WTC11 (cell line): ENCODE measurements around the gene EPHA4. TPM values are rescaled to one million over a fixed set of nuclear protein-coding genes. Genes with fewer than 3 reads are reported as not detected.

Experiments used
- ATAC-seq: fragments of 200-7000 bp; cut with Tn5 transposase; 2 replicates; pipeline ENCODE4 v1.10.0; 2021; ENCODE audit warnings: mild to moderate bottlenecking, moderate library complexity
- CTCF ChIA-PET: fragments of 300-600 bp; sonication (Branson Sonifier 250); formaldehyde crosslinking; loops from one replicate; lab custom pipeline; 2021; ENCODE audit warnings: antibody characterized with exemption; lab: Charles Lee
- POLR2A ChIA-PET: fragments of 350-600 bp; sonication (Branson Sonifier 250); formaldehyde crosslinking; loops from one replicate; lab custom pipeline; 2021; ENCODE audit warnings: antibody characterized with exemption; lab: Charles Lee
- DNase-seq: peaks from one replicate; pipeline ENCODE4 v3.0.0; 2021; ENCODE audit warnings: low spot score
- H3K27ac Mint-ChIP-seq: 2 replicates; pipeline ENCODE4 v1.8.0; 2021; ENCODE audit warnings: mixed read lengths
- H3K27me3 Mint-ChIP-seq: 2 replicates; pipeline ENCODE4 v1.8.0; 2021; ENCODE audit warnings: low read depth, mild to moderate bottlenecking, moderate library complexity, mixed read lengths
- H3K36me3 Mint-ChIP-seq: 2 replicates; pipeline ENCODE4 v1.8.0; 2021; ENCODE audit warnings: mixed read lengths
- H3K4me1 Mint-ChIP-seq: 2 replicates; pipeline ENCODE4 v1.8.0; 2022; ENCODE audit warnings: mixed read lengths
- H3K4me3 Mint-ChIP-seq: 2 replicates; pipeline ENCODE4 v1.8.0; 2021; ENCODE audit warnings: mild to moderate bottlenecking, moderate library complexity, mixed read lengths
- H3K9me3 Mint-ChIP-seq: 2 replicates; pipeline ENCODE4 v1.8.0; 2021; ENCODE audit warnings: mixed read lengths
- FOXJ3 ChIP-seq: sonication (generic); formaldehyde crosslinking; IDR thresholded peaks from 2 replicates; pipeline ENCODE4 v1.9.0; 2021; ENCODE audit warnings: missing genetic modification reagents, mild to moderate bottlenecking, borderline replicate concordance
- FOXP1 ChIP-seq: sonication (generic); formaldehyde crosslinking; IDR thresholded peaks from 2 replicates; pipeline ENCODE4 v1.8.0; 2022; ENCODE audit warnings: missing genetic modification reagents, mild to moderate bottlenecking, moderate library complexity, borderline replicate concordance
- IRF2 ChIP-seq: sonication (generic); formaldehyde crosslinking; IDR thresholded peaks from 2 replicates; pipeline ENCODE4 v1.8.0; 2022; ENCODE audit warnings: low read depth, missing genetic modification reagents, borderline replicate concordance
- KAT7 ChIP-seq: sonication (generic); formaldehyde crosslinking; IDR thresholded peaks from 2 replicates; pipeline ENCODE4 v1.8.1; 2023; ENCODE audit warnings: missing genetic modification reagents, mild to moderate bottlenecking, borderline replicate concordance
- NR1H2 ChIP-seq: sonication (generic); formaldehyde crosslinking; IDR thresholded peaks from 2 replicates; pipeline ENCODE4 v1.9.0; 2021; ENCODE audit warnings: mild to moderate bottlenecking, moderate library complexity, missing genetic modification reagents
- NR2C2 ChIP-seq: sonication (generic); formaldehyde crosslinking; IDR thresholded peaks from 2 replicates; pipeline ENCODE4 v1.8.0; 2022; ENCODE audit warnings: mild to moderate bottlenecking, missing genetic modification reagents
- PRRX2 ChIP-seq: fragments of 250-450 bp; sonication (Bioruptor Pico); IDR thresholded peaks from 2 replicates; pipeline ENCODE4 v1.8.0; 2021; ENCODE audit warnings: mild to moderate bottlenecking
- SOX15 ChIP-seq: fragments of 250-450 bp; sonication (Bioruptor Pico); IDR thresholded peaks from 2 replicates; pipeline ENCODE4 v1.9.0; 2021; ENCODE audit warnings: mild to moderate bottlenecking
- SP1 ChIP-seq: sonication (generic); formaldehyde crosslinking; conservative IDR thresholded peaks from 2 replicates; pipeline ENCODE4 v1.8.1; 2022; ENCODE audit warnings: missing genetic modification reagents
- TCF7 ChIP-seq: sonication (generic); formaldehyde crosslinking; IDR thresholded peaks from 2 replicates; pipeline ENCODE4 v1.8.0; 2022; ENCODE audit warnings: mild to moderate bottlenecking, low read depth, missing genetic modification reagents, moderate library complexity
- ZNF121 ChIP-seq: sonication (generic); formaldehyde crosslinking; IDR thresholded peaks from 2 replicates; pipeline ENCODE4 v1.8.0; 2023; ENCODE audit warnings: missing genetic modification reagents
- ZNF232 ChIP-seq: sonication (generic); formaldehyde crosslinking; IDR thresholded peaks from 2 replicates; pipeline ENCODE4 v1.8.0; 2022; ENCODE audit warnings: mild to moderate bottlenecking, missing genetic modification reagents
- ZNF396 ChIP-seq: fragments of 250-450 bp; sonication (Bioruptor Pico); IDR thresholded peaks from 2 replicates; pipeline ENCODE4 v1.8.0; 2021; ENCODE audit warnings: mild to moderate bottlenecking, moderate library complexity, borderline replicate concordance
- ZNF423 ChIP-seq: fragments of 250-450 bp; sonication (Bioruptor Pico); IDR thresholded peaks from 2 replicates; pipeline ENCODE4 v2.1.2; 2022; ENCODE audit warnings: mild to moderate bottlenecking, moderate library complexity
- ZNF671 ChIP-seq: fragments of 250-450 bp; sonication (Bioruptor Pico); IDR thresholded peaks from 2 replicates; pipeline ENCODE4 v1.8.0; 2021; ENCODE audit warnings: mild to moderate bottlenecking
- total RNA-seq: library from RNA; stranded (reverse); gene quantifications from 3 replicates; pipeline ENCODE4 v1.2.3, GENCODE V29; 2021
- TF ChIP-seq, protein P1 (sequence below): sonication (generic); formaldehyde crosslinking; IDR thresholded peaks from 2 replicates; pipeline ENCODE4 v1.8.0; 2022; ENCODE audit warnings: mild to moderate bottlenecking, missing genetic modification reagents
- TF ChIP-seq, protein P2 (sequence below): sonication (generic); formaldehyde crosslinking; IDR thresholded peaks from 2 replicates; pipeline ENCODE4 v1.8.1; 2022; ENCODE audit warnings: mild to moderate bottlenecking, moderate library complexity, missing genetic modification reagents
- TF ChIP-seq, protein P3 (sequence below): fragments of 250-450 bp; sonication (Bioruptor Pico); IDR thresholded peaks from 2 replicates; pipeline ENCODE4 v1.9.0; 2021; ENCODE audit warnings: moderate library complexity, mild to moderate bottlenecking, inconsistent platforms, borderline replicate concordance
- TF ChIP-seq, protein P4 (sequence below): sonication (generic); formaldehyde crosslinking; IDR thresholded peaks from 2 replicates; pipeline ENCODE4 v1.8.1; 2023; ENCODE audit warnings: mild to moderate bottlenecking, missing genetic modification reagents
- TF ChIP-seq, protein P5 (sequence below): sonication (generic); formaldehyde crosslinking; IDR thresholded peaks from 2 replicates; pipeline ENCODE4 v1.8.1; 2022; ENCODE audit warnings: mild to moderate bottlenecking, missing genetic modification reagents, moderate library complexity, borderline replicate concordance
- TF ChIP-seq, protein P6 (sequence below): fragments of 250-450 bp; sonication (Bioruptor Pico); IDR thresholded peaks from 2 replicates; pipeline ENCODE4 v1.9.0; 2021; ENCODE audit warnings: mild to moderate bottlenecking, borderline replicate concordance
- TF ChIP-seq, protein P7 (sequence below): sonication (generic); formaldehyde crosslinking; IDR thresholded peaks from 2 replicates; pipeline ENCODE4 v1.8.1; 2023; ENCODE audit warnings: mild to moderate bottlenecking, missing genetic modification reagents

Gene EPHA4
- total RNA-seq, 1 experiment from 2014 or later = 11.0 TPM

DNA sequence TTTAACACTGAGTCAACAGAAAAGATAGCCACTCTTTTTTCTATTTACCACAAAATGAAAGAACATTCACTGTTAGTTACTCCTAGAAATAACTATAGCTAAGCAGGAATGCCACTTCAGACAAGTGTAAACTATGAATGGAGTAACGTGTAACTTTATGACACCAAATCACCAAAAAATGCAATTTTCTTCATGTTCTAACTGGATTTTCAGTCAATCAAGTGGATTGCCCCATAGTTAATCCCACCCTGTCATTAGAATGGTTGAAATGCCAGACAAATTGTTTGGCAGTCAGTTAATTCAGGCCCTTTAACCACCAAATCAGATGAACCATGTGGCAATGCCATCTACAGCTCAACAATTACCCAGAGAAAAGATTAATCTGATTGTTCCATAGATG, 9.9 kb downstream of the EPHA4 start:
- ChIA-PET POLR2A (no interaction called here), CTCF (no interaction called here)
- no peak for DNase-seq
- H3K36me3 Mint-ChIP-seq = no peaks in the 10 kb centered on the region
- no peak overlapping the region for H3K4me3 Mint-ChIP-seq
- no peaks in the 10 kb centered on the region for H3K27me3 Mint-ChIP-seq
- no peaks in the 10 kb centered on the region for H3K9me3 Mint-ChIP-seq
- no peak for ATAC-seq
- H3K27ac Mint-ChIP-seq = no peak overlapping the region
- peaks cover 33% of the 10 kb centered on the region for H3K4me1 Mint-ChIP-seq
- no peak for TF ChIP-seq NR2C2 (CRISPR knock-in tag)
- TF ChIP-seq ZNF232 = no peak
- TF ChIP-seq, protein P1, sequence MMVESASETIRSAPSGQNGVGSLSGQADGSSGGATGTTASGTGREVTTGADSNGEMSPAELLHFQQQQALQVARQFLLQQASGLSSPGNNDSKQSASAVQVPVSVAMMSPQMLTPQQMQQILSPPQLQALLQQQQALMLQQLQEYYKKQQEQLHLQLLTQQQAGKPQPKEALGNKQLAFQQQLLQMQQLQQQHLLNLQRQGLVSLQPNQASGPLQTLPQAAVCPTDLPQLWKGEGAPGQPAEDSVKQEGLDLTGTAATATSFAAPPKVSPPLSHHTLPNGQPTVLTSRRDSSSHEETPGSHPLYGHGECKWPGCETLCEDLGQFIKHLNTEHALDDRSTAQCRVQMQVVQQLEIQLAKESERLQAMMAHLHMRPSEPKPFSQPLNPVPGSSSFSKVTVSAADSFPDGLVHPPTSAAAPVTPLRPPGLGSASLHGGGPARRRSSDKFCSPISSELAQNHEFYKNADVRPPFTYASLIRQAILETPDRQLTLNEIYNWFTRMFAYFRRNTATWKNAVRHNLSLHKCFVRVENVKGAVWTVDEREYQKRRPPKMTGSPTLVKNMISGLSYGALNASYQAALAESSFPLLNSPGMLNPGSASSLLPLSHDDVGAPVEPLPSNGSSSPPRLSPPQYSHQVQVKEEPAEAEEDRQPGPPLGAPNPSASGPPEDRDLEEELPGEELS = no peak
- TF ChIP-seq FOXJ3 (CRISPR knock-in tag) = no peak
- TF ChIP-seq, protein P2, sequence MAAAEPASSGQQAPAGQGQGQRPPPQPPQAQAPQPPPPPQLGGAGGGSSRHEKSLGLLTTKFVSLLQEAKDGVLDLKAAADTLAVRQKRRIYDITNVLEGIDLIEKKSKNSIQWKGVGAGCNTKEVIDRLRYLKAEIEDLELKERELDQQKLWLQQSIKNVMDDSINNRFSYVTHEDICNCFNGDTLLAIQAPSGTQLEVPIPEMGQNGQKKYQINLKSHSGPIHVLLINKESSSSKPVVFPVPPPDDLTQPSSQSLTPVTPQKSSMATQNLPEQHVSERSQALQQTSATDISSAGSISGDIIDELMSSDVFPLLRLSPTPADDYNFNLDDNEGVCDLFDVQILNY (CRISPR knock-in tag) = no peak
- TF ChIP-seq FOXP1 (CRISPR knock-in tag) = no peak
- TF ChIP-seq, protein P3, sequence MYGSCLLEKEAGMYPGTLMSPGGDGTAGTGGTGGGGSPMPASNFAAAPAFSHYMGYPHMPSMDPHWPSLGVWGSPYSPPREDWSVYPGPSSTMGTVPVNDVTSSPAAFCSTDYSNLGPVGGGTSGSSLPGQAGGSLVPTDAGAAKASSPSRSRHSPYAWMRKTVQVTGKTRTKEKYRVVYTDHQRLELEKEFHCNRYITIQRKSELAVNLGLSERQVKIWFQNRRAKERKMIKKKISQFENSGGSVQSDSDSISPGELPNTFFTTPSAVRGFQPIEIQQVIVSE (CRISPR knock-in tag) = no peak
- no peak for TF ChIP-seq SOX15 (CRISPR knock-in tag)
- TF ChIP-seq, protein P4, sequence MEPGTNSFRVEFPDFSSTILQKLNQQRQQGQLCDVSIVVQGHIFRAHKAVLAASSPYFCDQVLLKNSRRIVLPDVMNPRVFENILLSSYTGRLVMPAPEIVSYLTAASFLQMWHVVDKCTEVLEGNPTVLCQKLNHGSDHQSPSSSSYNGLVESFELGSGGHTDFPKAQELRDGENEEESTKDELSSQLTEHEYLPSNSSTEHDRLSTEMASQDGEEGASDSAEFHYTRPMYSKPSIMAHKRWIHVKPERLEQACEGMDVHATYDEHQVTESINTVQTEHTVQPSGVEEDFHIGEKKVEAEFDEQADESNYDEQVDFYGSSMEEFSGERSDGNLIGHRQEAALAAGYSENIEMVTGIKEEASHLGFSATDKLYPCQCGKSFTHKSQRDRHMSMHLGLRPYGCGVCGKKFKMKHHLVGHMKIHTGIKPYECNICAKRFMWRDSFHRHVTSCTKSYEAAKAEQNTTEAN = no peak
- TF ChIP-seq ZNF671 = no peak

DNA sequence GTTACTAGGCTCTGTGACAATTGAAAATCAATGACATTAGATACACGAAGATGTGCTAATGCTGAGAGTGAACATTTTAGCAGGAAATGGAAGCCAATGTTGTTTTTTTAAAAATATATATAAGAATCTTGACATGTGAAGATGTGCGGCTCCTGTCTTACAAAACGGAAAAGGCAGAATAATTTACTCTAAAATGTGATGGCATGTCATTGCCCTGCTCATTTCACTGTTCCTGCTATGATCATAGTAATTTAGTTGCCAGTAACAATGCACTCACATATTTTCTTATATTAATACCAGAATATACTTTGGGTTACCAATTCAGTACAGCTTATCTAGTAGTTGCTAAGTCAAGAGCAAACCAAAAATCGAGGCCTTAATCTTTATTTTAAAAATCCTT, 10.3 kb downstream of the EPHA4 start:
- no peak overlapping the region for H3K27ac Mint-ChIP-seq
- H3K4me1 Mint-ChIP-seq = peaks cover 31% of the 10 kb centered on the region
- H3K4me3 Mint-ChIP-seq = no peak overlapping the region
- ATAC-seq (no peak), DNase-seq (no peak)
- no peaks in the 10 kb centered on the region for H3K27me3 Mint-ChIP-seq
- H3K9me3 Mint-ChIP-seq = no peaks in the 10 kb centered on the region
- H3K36me3 Mint-ChIP-seq = no peaks in the 10 kb centered on the region
- POLR2A ChIA-PET = no interaction called here
- CTCF ChIA-PET = no interaction called here
- TF ChIP-seq, protein P5, sequence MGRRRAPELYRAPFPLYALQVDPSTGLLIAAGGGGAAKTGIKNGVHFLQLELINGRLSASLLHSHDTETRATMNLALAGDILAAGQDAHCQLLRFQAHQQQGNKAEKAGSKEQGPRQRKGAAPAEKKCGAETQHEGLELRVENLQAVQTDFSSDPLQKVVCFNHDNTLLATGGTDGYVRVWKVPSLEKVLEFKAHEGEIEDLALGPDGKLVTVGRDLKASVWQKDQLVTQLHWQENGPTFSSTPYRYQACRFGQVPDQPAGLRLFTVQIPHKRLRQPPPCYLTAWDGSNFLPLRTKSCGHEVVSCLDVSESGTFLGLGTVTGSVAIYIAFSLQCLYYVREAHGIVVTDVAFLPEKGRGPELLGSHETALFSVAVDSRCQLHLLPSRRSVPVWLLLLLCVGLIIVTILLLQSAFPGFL = no peak
- TF ChIP-seq, protein P6, sequence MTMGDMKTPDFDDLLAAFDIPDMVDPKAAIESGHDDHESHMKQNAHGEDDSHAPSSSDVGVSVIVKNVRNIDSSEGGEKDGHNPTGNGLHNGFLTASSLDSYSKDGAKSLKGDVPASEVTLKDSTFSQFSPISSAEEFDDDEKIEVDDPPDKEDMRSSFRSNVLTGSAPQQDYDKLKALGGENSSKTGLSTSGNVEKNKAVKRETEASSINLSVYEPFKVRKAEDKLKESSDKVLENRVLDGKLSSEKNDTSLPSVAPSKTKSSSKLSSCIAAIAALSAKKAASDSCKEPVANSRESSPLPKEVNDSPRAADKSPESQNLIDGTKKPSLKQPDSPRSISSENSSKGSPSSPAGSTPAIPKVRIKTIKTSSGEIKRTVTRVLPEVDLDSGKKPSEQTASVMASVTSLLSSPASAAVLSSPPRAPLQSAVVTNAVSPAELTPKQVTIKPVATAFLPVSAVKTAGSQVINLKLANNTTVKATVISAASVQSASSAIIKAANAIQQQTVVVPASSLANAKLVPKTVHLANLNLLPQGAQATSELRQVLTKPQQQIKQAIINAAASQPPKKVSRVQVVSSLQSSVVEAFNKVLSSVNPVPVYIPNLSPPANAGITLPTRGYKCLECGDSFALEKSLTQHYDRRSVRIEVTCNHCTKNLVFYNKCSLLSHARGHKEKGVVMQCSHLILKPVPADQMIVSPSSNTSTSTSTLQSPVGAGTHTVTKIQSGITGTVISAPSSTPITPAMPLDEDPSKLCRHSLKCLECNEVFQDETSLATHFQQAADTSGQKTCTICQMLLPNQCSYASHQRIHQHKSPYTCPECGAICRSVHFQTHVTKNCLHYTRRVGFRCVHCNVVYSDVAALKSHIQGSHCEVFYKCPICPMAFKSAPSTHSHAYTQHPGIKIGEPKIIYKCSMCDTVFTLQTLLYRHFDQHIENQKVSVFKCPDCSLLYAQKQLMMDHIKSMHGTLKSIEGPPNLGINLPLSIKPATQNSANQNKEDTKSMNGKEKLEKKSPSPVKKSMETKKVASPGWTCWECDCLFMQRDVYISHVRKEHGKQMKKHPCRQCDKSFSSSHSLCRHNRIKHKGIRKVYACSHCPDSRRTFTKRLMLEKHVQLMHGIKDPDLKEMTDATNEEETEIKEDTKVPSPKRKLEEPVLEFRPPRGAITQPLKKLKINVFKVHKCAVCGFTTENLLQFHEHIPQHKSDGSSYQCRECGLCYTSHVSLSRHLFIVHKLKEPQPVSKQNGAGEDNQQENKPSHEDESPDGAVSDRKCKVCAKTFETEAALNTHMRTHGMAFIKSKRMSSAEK (CRISPR knock-in tag) = no peak
- no peak for TF ChIP-seq IRF2 (CRISPR knock-in tag)
- no peak for TF ChIP-seq ZNF121 (CRISPR knock-in tag)
- TF ChIP-seq ZNF423 (CRISPR knock-in tag) = no peak
- TF ChIP-seq SP1 (CRISPR knock-in tag) = no peak
- TF ChIP-seq ZNF232 = no peak
- no peak for TF ChIP-seq TCF7
- no peak for TF ChIP-seq PRRX2 (CRISPR knock-in tag)
- TF ChIP-seq ZNF396 (CRISPR knock-in tag) = no peak
- TF ChIP-seq NR1H2 (CRISPR knock-in tag) = no peak
- no peak for TF ChIP-seq KAT7
- TF ChIP-seq, protein P7, sequence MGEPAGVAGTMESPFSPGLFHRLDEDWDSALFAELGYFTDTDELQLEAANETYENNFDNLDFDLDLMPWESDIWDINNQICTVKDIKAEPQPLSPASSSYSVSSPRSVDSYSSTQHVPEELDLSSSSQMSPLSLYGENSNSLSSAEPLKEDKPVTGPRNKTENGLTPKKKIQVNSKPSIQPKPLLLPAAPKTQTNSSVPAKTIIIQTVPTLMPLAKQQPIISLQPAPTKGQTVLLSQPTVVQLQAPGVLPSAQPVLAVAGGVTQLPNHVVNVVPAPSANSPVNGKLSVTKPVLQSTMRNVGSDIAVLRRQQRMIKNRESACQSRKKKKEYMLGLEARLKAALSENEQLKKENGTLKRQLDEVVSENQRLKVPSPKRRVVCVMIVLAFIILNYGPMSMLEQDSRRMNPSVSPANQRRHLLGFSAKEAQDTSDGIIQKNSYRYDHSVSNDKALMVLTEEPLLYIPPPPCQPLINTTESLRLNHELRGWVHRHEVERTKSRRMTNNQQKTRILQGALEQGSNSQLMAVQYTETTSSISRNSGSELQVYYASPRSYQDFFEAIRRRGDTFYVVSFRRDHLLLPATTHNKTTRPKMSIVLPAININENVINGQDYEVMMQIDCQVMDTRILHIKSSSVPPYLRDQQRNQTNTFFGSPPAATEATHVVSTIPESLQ (CRISPR knock-in tag) = no peak
